Liver (tissue), 9 donors: ENCODE results near the gene SMIM9. TPM values are rescaled to one million over a fixed set of nuclear protein-coding genes. Genes with fewer than 3 reads are reported as not detected.

ENCODE experiments used
- DNase-seq: peaks from one replicate; pipeline ENCODE4 v3.0.0-alpha.2; 2017; ENCODE audit warnings: low spot score
- H3K27ac ChIP-seq, 2 donors: one replicate each; pipeline ENCODE4 v1.7.0; 2013; ENCODE audit warnings: inconsistent platforms in 2 of 2, low read length in 2 of 2, control low read depth in 1 of 2, low read depth in 1 of 2, mild to moderate bottlenecking in 1 of 2
- H3K27me3 ChIP-seq, 4 donors: one replicate each; pipeline versions ENCODE4 v1.6.1 to v1.7.0; 2013; ENCODE audit warnings: low read length in 3 of 4, inconsistent platforms in 1 of 4, mild to moderate bottlenecking in 1 of 4, moderate library complexity in 1 of 4; ENCODE audit not compliant: control insufficient read depth in 4 of 4, insufficient read depth in 4 of 4
- H3K36me3 ChIP-seq, 4 donors: one replicate each; pipeline versions ENCODE4 v1.6.1 to v1.7.0; 2013; ENCODE audit warnings: low read length in 3 of 4, mild to moderate bottlenecking in 3 of 4, low read depth in 1 of 4, moderate library complexity in 1 of 4; ENCODE audit not compliant: control insufficient read depth in 4 of 4, insufficient read depth in 3 of 4
- H3K4me1 ChIP-seq, 4 donors: one replicate each; pipeline versions ENCODE4 v1.6.1 to v1.7.0; 2013; ENCODE audit warnings: low read length in 3 of 4, mild to moderate bottlenecking in 3 of 4, moderate library complexity in 1 of 4; ENCODE audit not compliant: control insufficient read depth in 4 of 4, insufficient read depth in 4 of 4
- H3K4me3 ChIP-seq, 3 donors: one replicate each; pipeline versions ENCODE4 v1.6.1 to v1.7.0; 2013; ENCODE audit warnings: low read length in 3 of 3, control low read depth in 1 of 3, low read depth in 1 of 3, mild to moderate bottlenecking in 1 of 3
- H3K9ac ChIP-seq, 2 donors: one replicate each; pipeline ENCODE4 v1.7.0; 2013; ENCODE audit warnings: low read length in 2 of 2, mild to moderate bottlenecking in 2 of 2, moderate library complexity in 2 of 2, control low read depth in 1 of 2, low read depth in 1 of 2
- H3K9me3 ChIP-seq, 4 donors: one replicate each; pipeline versions ENCODE4 v1.6.1 to v1.7.0; 2013; ENCODE audit warnings: low read length in 3 of 4; ENCODE audit not compliant: control insufficient read depth in 4 of 4
- GABPA ChIP-seq, 2 donors: IDR thresholded peaks in 1 of 2; conservative IDR thresholded peaks in 1 of 2; 2 replicates each; pipeline ENCODE4 v1.6.1; 2016; ENCODE audit warnings: antibody characterized with exemption in 2 of 2, mild to moderate bottlenecking in 1 of 2, moderate library complexity in 1 of 2
- HNF4A ChIP-seq, 2 donors: conservative IDR thresholded peaks; 2 replicates each; pipeline ENCODE4 v1.6.1; 2016; ENCODE audit warnings: antibody characterized with exemption in 2 of 2, mild to moderate bottlenecking in 2 of 2
- JUND ChIP-seq, 2 donors: IDR thresholded peaks; 2 replicates each; pipeline ENCODE4 v1.6.1; 2016; ENCODE audit warnings: antibody characterized with exemption in 2 of 2
- NR2F2 ChIP-seq: IDR thresholded peaks from 2 replicates; pipeline ENCODE4 v1.6.1; 2016; ENCODE audit warnings: antibody characterized with exemption
- RAD21 ChIP-seq, 2 donors: IDR thresholded peaks; 2 replicates each; pipeline ENCODE4 v1.6.1; 2016; ENCODE audit warnings: antibody characterized with exemption in 2 of 2, mild to moderate bottlenecking in 2 of 2
- RXRA ChIP-seq, 2 donors: IDR thresholded peaks; 2 replicates each; pipeline ENCODE4 v1.6.1; 2017 to 2018; ENCODE audit warnings: antibody characterized with exemption in 2 of 2, mild to moderate bottlenecking in 1 of 2
- SP1 ChIP-seq: IDR thresholded peaks from 2 replicates; pipeline ENCODE4 v1.6.1; 2018; ENCODE audit warnings: antibody characterized with exemption, mild to moderate bottlenecking
- TAF1 ChIP-seq: conservative IDR thresholded peaks from 2 replicates; pipeline ENCODE4 v1.6.1; 2016; ENCODE audit warnings: antibody characterized with exemption, mild to moderate bottlenecking
- WGBS: extraction: QIAGEN DNeasy Blood & Tissue Kit; methylation state at CpG from one replicate; pipeline ENCODE4 v1.1.7; 2013; 5-methylcytosine and 5-hydroxymethylcytosine counted together
- polyA plus RNA-seq, 2 donors: library from polyadenylated mRNA; stranded (reverse) in 1 of 2; unstranded in 1 of 2; fragments of 200-250 nt in 1 of 2; fragments of >200 nt in 1 of 2; fragmentation: Nextera tagmentation in 1 of 2; extraction: Ambion mirVana in 1 of 2; gene quantifications; one replicate each; pipeline versions ENCODE4 v1.2.1 to v1.2.3, GENCODE V29; 2013 to 2015
- total RNA-seq, 2 donors: library from RNA; depleted of rRNA; stranded (reverse); fragments of >200 nt; gene quantifications; one replicate each; pipeline ENCODE4 v1.2.3, GENCODE V29; 2014
- TF ChIP-seq, protein P1 (sequence below): fragments of 150-350 bp; IDR thresholded peaks from 2 replicates; pipeline ENCODE4 v1.5.1; 2017; ENCODE audit warnings: improper control_type of control experiment, low read depth, low read length; ENCODE audit not compliant: missing input control
- TF ChIP-seq, protein P2 (sequence below): IDR thresholded peaks from 2 replicates; pipeline ENCODE4 v1.6.1; 2016; ENCODE audit warnings: antibody characterized with exemption, mild to moderate bottlenecking
- TF ChIP-seq, protein P3 (sequence below): IDR thresholded peaks from 2 replicates; pipeline ENCODE4 v1.6.1; 2016; ENCODE audit warnings: antibody characterized with exemption
- TF ChIP-seq, protein P4 (sequence below): IDR thresholded peaks from 2 replicates; pipeline ENCODE4 v1.6.1; 2016; ENCODE audit warnings: antibody characterized with exemption
- donor health status: healthy.
- donor health status: healthy.
- donor health status: healthy.
- donor health status: healthy.
- donor health status: healthy.

SMIM9 gene
- total and polyA plus RNA-seq, 4 donors, result 0.50 TPM; not detected in 3

DNA sequence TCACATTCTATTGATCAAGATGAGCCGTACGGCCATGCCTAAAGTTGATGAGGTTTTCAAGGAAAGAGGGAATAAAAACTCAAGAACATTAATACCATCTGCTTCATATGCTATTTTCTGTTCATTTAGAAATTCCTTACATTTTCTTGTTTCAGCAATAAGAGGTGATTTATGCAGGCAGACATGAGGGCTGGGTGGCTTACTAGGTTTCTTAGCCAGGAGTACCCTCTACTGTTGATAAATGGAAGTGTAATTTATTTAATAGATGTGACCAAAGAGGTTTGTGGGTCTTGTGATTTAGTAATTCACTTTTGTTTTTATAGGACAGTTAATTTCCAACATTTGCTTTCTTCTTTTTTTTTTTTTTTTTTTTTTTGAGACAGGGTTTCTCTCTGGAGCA, 6.4 kb upstream of the SMIM9 start:
- no peak overlapping the region for H3K4me3 ChIP-seq
- no peaks in the 10 kb centered on the region for H3K4me1 ChIP-seq
- 91% methylated on average over 2 of the region's 2 CpGs for WGBS
- TF ChIP-seq NR2F2 (no peak), RAD21 (IDR thresholded peaks at IDR 0.05) (peak; percentile 84 to 86)
- TF ChIP-seq, protein P1, sequence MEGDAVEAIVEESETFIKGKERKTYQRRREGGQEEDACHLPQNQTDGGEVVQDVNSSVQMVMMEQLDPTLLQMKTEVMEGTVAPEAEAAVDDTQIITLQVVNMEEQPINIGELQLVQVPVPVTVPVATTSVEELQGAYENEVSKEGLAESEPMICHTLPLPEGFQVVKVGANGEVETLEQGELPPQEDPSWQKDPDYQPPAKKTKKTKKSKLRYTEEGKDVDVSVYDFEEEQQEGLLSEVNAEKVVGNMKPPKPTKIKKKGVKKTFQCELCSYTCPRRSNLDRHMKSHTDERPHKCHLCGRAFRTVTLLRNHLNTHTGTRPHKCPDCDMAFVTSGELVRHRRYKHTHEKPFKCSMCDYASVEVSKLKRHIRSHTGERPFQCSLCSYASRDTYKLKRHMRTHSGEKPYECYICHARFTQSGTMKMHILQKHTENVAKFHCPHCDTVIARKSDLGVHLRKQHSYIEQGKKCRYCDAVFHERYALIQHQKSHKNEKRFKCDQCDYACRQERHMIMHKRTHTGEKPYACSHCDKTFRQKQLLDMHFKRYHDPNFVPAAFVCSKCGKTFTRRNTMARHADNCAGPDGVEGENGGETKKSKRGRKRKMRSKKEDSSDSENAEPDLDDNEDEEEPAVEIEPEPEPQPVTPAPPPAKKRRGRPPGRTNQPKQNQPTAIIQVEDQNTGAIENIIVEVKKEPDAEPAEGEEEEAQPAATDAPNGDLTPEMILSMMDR, result peak; percentile 65
- no peak overlapping the region for H3K9ac ChIP-seq
- no peak overlapping the region for H3K27ac ChIP-seq
- no peaks in the 10 kb centered on the region for H3K27me3 ChIP-seq
- H3K36me3 ChIP-seq, result no peaks in the 10 kb centered on the region
- H3K9me3 ChIP-seq, result no peaks in the 10 kb centered on the region
- DNase-seq, result no peak

DNA sequence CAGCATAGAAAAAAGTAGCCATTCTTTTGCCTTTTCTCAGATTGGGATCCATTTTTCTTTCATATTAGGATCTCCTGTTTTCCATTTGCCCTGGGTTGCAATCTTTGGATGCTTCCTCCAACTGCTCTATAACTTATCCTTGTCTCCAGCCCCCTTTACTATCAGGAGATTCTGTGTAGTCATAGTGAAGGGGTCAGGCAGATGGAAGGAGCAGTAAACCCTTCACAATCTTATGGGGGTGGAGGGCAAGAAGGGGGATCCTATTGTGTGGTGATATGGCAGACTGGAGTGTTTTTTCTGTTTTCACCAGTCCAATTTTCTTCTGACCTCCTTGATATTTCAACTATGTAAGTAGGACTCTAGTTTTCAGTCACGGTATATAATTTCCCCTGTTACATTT, 1.7 kb upstream of the SMIM9 start:
- Histone ChIP-seq H3K9ac (no peak overlapping the region), H3K27ac (no peak overlapping the region), H3K4me3 (no peak overlapping the region), H3K27me3 (no peaks in the 10 kb centered on the region), H3K4me1 (no peaks in the 10 kb centered on the region), H3K36me3 (no peaks in the 10 kb centered on the region), H3K9me3 (no peaks in the 10 kb centered on the region)
- DNase-seq, result no peak
- WGBS, result 85% methylated on average over 1 of the region's 1 CpG
- TF ChIP-seq, protein P2, sequence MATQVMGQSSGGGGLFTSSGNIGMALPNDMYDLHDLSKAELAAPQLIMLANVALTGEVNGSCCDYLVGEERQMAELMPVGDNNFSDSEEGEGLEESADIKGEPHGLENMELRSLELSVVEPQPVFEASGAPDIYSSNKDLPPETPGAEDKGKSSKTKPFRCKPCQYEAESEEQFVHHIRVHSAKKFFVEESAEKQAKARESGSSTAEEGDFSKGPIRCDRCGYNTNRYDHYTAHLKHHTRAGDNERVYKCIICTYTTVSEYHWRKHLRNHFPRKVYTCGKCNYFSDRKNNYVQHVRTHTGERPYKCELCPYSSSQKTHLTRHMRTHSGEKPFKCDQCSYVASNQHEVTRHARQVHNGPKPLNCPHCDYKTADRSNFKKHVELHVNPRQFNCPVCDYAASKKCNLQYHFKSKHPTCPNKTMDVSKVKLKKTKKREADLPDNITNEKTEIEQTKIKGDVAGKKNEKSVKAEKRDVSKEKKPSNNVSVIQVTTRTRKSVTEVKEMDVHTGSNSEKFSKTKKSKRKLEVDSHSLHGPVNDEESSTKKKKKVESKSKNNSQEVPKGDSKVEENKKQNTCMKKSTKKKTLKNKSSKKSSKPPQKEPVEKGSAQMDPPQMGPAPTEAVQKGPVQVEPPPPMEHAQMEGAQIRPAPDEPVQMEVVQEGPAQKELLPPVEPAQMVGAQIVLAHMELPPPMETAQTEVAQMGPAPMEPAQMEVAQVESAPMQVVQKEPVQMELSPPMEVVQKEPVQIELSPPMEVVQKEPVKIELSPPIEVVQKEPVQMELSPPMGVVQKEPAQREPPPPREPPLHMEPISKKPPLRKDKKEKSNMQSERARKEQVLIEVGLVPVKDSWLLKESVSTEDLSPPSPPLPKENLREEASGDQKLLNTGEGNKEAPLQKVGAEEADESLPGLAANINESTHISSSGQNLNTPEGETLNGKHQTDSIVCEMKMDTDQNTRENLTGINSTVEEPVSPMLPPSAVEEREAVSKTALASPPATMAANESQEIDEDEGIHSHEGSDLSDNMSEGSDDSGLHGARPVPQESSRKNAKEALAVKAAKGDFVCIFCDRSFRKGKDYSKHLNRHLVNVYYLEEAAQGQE, result no peak
- no peak for TF ChIP-seq SP1
- TF ChIP-seq, protein P1, result no peak

DNA sequence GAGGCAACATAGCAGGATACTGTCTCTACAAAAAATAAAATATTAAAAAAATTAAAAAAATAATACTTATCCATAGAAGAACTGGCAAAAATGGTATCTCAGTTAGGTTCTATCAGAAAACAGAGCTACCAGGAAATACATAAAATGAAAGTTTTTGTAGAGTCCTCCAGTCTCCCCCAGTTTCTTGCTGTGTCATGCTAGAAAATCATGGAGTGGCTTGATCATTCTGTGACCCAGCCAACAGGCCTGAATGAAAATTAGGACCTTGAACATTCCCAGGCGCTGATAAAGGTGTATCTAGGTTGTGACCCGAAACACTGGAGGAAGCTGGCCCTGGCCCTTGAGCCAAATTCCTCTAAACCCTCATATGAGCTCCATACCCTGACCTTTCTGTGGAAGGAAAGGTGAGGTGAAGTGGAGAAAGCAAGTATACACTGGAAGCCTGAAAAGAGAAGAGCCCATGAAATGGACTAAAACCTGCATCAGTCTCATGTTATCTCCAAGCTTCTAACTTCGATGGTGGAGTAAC, 652 bp downstream of the SMIM9 start:
- Histone ChIP-seq H3K4me1 (no peaks in the 10 kb centered on the region), H3K4me3 (no peak overlapping the region), H3K9me3 (no peaks in the 10 kb centered on the region), H3K27ac (no peak overlapping the region), H3K9ac (no peak overlapping the region), H3K36me3 (no peaks in the 10 kb centered on the region), H3K27me3 (no peaks in the 10 kb centered on the region)
- WGBS, result 96% methylated on average over 3 of the region's 3 CpGs
- TF ChIP-seq RAD21 (IDR thresholded peaks at IDR 0.05) (no peak), JUND (IDR thresholded peaks at IDR 0.05) (no peak), HNF4A (conservative IDR thresholded peaks at IDR 0.05) (no peak), GABPA (IDR thresholded peaks at IDR 0.05 in 1 of 2, conservative IDR thresholded peaks at IDR 0.05 in 1 of 2) (no peak), RXRA (IDR thresholded peaks at IDR 0.05) (no peak), TAF1 (no peak)
- TF ChIP-seq, protein P3, sequence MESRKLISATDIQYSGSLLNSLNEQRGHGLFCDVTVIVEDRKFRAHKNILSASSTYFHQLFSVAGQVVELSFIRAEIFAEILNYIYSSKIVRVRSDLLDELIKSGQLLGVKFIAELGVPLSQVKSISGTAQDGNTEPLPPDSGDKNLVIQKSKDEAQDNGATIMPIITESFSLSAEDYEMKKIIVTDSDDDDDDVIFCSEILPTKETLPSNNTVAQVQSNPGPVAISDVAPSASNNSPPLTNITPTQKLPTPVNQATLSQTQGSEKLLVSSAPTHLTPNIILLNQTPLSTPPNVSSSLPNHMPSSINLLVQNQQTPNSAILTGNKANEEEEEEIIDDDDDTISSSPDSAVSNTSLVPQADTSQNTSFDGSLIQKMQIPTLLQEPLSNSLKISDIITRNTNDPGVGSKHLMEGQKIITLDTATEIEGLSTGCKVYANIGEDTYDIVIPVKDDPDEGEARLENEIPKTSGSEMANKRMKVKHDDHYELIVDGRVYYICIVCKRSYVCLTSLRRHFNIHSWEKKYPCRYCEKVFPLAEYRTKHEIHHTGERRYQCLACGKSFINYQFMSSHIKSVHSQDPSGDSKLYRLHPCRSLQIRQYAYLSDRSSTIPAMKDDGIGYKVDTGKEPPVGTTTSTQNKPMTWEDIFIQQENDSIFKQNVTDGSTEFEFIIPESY, result no peak
- TF ChIP-seq, protein P4, sequence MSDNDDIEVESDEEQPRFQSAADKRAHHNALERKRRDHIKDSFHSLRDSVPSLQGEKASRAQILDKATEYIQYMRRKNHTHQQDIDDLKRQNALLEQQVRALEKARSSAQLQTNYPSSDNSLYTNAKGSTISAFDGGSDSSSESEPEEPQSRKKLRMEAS, result no peak
- TF ChIP-seq, protein P2, result no peak
- no peak for DNase-seq
